Loucy (cell line): ENCODE measurements around the gene SCNN1B.

Experiments used
- H2AFZ ChIP-seq: fragments of 200-600 bp; sonication (generic); 2 replicates; pipeline ENCODE4 v1.6.0; 2016; ENCODE audit warnings: antibody characterized with exemption, mild to moderate bottlenecking, low read length, moderate library complexity
- H3F3A ChIP-seq: fragments of 200-600 bp; 2 replicates; pipeline ENCODE4 v1.6.0; 2016; ENCODE audit warnings: antibody characterized with exemption, low read depth, mild to moderate bottlenecking
- H3K27me3 ChIP-seq: fragments of 200-600 bp; sonication (generic); 2 replicates; pipeline ENCODE4 v1.6.1; 2014; ENCODE audit warnings: low read length, mild to moderate bottlenecking; ENCODE audit not compliant: insufficient read depth, poor library complexity, severe bottlenecking
- H3K36me3 ChIP-seq: fragments of 200-600 bp; sonication (generic); 2 replicates; pipeline ENCODE4 v1.6.1; 2016; ENCODE audit warnings: low read length; ENCODE audit not compliant: insufficient read depth
- H3K4me1 ChIP-seq: fragments of 200-600 bp; sonication (generic); 2 replicates; pipeline ENCODE4 v1.5.1; 2014; ENCODE audit warnings: low read length, mild to moderate bottlenecking; ENCODE audit not compliant: insufficient read depth, poor library complexity, severe bottlenecking
- H3K4me2 ChIP-seq: fragments of 200-600 bp; sonication (generic); 2 replicates; pipeline ENCODE4 v1.6.0; 2014; ENCODE audit warnings: antibody characterized with exemption, low read length, low read depth, mild to moderate bottlenecking; ENCODE audit not compliant: poor library complexity, severe bottlenecking
- H3K4me3 ChIP-seq: fragments of 200-600 bp; sonication (generic); 2 replicates; pipeline ENCODE4 v1.5.1; 2014; ENCODE audit warnings: low read length, mild to moderate bottlenecking, mixed read lengths; ENCODE audit not compliant: poor library complexity, severe bottlenecking
- H3K79me2 ChIP-seq: fragments of 200-600 bp; sonication (generic); 2 replicates; pipeline ENCODE4 v1.6.1; 2014; ENCODE audit warnings: low read length; ENCODE audit not compliant: insufficient read depth
- H3K9ac ChIP-seq: fragments of 200-600 bp; sonication (generic); 2 replicates; pipeline ENCODE4 v1.6.0; 2014; ENCODE audit warnings: mild to moderate bottlenecking, low read depth, low read length, moderate library complexity; ENCODE audit not compliant: poor library complexity, severe bottlenecking
- H3K9me2 ChIP-seq: fragments of 200-600 bp; sonication (generic); replicated peaks from 2 replicates; pipeline ENCODE4 v1.6.1; 2016; ENCODE audit warnings: low read depth, low read length, mixed read lengths
- H3K9me3 ChIP-seq: fragments of 200-600 bp; sonication (generic); 2 replicates; pipeline ENCODE4 v1.6.1; 2014; ENCODE audit warnings: mild to moderate bottlenecking, antibody characterized with exemption, low read length, low read depth; ENCODE audit not compliant: insufficient read depth
- H4K20me1 ChIP-seq: fragments of 200-600 bp; sonication (generic); 2 replicates; pipeline ENCODE4 v1.6.0; 2014; ENCODE audit warnings: antibody characterized with exemption, low read length, mild to moderate bottlenecking; ENCODE audit not compliant: insufficient read depth, poor library complexity, severe bottlenecking
- EZH2phosphoT487 ChIP-seq: fragments of 200-600 bp; IDR thresholded peaks from 2 replicates; pipeline ENCODE4 v1.6.1; 2018; ENCODE audit warnings: antibody characterized with exemption, mild to moderate bottlenecking, moderate library complexity, borderline replicate concordance
- TF ChIP-seq, protein P1 (sequence below): fragments of 200-600 bp; sonication (generic); conservative IDR thresholded peaks from 2 replicates; pipeline ENCODE4 v1.5.1; 2014; ENCODE audit warnings: mild to moderate bottlenecking, antibody characterized with exemption, low read length

Gene SCNN1B

DNA sequence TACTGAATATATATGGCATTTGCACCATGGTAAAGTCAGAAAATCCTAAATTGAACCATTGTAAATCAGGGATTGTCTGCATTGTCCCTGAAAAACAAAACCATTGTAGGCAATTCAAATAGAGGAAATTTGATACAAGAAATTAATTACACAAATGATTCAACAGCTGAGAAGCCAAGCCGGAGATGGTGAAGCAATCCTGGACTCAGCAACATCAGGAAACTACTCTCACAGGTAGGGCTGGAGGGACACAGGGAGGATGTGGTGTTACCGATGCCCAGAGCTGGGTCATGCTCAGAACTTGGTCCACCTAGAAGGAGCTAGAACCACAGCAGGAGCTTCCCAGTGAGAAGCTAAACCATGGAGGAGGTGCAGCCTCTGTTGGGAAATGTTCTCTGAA, 18.5 kb upstream of the SCNN1B start:
- Histone ChIP-seq H3K4me1 (no peaks in the 10 kb centered on the region), H3K36me3 (no peaks in the 10 kb centered on the region), H3F3A (no peaks in the 10 kb centered on the region), H2AFZ (no peak overlapping the region), H3K9me2 (no peaks in the 10 kb centered on the region), H3K79me2 (no peaks in the 10 kb centered on the region), H3K4me2 (no peak overlapping the region), H3K9me3 (no peaks in the 10 kb centered on the region), H4K20me1 (no peaks in the 10 kb centered on the region), H3K27me3 (no peaks in the 10 kb centered on the region), H3K4me3 (no peak overlapping the region), H3K9ac (no peak overlapping the region)
- no peak for TF ChIP-seq EZH2phosphoT487
- TF ChIP-seq, protein P1, sequence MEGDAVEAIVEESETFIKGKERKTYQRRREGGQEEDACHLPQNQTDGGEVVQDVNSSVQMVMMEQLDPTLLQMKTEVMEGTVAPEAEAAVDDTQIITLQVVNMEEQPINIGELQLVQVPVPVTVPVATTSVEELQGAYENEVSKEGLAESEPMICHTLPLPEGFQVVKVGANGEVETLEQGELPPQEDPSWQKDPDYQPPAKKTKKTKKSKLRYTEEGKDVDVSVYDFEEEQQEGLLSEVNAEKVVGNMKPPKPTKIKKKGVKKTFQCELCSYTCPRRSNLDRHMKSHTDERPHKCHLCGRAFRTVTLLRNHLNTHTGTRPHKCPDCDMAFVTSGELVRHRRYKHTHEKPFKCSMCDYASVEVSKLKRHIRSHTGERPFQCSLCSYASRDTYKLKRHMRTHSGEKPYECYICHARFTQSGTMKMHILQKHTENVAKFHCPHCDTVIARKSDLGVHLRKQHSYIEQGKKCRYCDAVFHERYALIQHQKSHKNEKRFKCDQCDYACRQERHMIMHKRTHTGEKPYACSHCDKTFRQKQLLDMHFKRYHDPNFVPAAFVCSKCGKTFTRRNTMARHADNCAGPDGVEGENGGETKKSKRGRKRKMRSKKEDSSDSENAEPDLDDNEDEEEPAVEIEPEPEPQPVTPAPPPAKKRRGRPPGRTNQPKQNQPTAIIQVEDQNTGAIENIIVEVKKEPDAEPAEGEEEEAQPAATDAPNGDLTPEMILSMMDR: no peak

DNA sequence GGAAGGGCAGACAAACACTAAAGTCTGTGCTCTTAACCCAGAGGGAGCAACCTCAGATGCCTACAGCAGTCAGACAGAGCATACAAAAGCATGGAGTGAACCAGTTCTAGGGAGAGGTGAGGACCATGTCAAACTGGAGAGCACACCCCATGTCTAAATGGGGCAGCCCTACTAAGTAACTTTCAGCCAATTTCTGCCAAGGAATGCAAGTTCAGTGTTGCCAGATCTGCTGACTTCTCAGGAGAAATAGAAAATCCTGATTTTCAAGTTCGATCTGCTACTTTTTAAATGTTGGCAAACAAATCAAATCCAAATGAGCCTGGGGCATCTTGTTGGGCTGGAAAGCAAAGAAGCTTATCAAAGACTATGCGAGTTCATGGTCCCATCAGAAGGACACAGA, 17.5 kb upstream of the SCNN1B start:
- Histone ChIP-seq H4K20me1 (no peaks in the 10 kb centered on the region), H3F3A (no peaks in the 10 kb centered on the region), H3K36me3 (no peaks in the 10 kb centered on the region), H3K79me2 (no peaks in the 10 kb centered on the region), H3K4me3 (no peak overlapping the region), H3K9ac (no peak overlapping the region), H3K9me3 (no peaks in the 10 kb centered on the region), H3K4me2 (no peak overlapping the region), H2AFZ (no peak overlapping the region), H3K27me3 (no peaks in the 10 kb centered on the region), H3K4me1 (no peaks in the 10 kb centered on the region), H3K9me2 (no peaks in the 10 kb centered on the region)
- TF ChIP-seq, protein P1: no peak
- TF ChIP-seq EZH2phosphoT487: no peak

DNA sequence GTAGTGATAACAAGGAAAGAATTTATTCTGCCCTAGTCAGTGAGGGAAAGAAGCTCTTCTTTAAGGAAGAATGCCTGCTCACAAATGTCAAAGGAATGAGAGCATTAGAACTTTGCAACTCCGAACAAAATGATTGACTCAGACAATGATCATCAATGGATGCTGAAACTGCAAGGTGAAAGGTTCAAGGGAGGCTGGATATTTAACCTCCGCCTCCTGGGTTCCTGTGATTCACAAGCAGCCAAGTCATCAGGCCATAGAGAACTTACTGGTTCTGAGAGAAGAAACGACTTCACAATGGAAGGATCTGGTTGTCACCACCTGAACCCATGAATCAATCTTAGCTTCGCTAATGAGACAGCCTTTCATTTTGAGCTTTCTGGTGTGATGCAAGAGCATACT, 16.0 kb upstream of the SCNN1B start:
- no peaks in the 10 kb centered on the region for H3K4me1 ChIP-seq
- H3K4me3 ChIP-seq: no peak overlapping the region
- H3K9ac ChIP-seq: no peak overlapping the region
- no peaks in the 10 kb centered on the region for H3K9me2 ChIP-seq
- H3K79me2 ChIP-seq: no peaks in the 10 kb centered on the region
- H3K9me3 ChIP-seq: no peaks in the 10 kb centered on the region
- no peak overlapping the region for H2AFZ ChIP-seq
- H4K20me1 ChIP-seq: no peaks in the 10 kb centered on the region
- no peaks in the 10 kb centered on the region for H3K36me3 ChIP-seq
- no peak overlapping the region for H3K4me2 ChIP-seq
- H3K27me3 ChIP-seq: no peaks in the 10 kb centered on the region
- no peaks in the 10 kb centered on the region for H3F3A ChIP-seq
- no peak for TF ChIP-seq EZH2phosphoT487
- TF ChIP-seq, protein P1: no peak
